ENCODE measurements around the gene COMMD3. TPM values are rescaled to one million over a fixed set of nuclear protein-coding genes. Genes with fewer than 3 reads are reported as not detected.

The COMMD3 gene
- total and polyA plus RNA-seq, 9 of the 15 experiments (the other 6 are each of a cell fraction or from before 2014, with no cell fraction given): 50.7 to 217 (median 80.1) TPM

DNA sequence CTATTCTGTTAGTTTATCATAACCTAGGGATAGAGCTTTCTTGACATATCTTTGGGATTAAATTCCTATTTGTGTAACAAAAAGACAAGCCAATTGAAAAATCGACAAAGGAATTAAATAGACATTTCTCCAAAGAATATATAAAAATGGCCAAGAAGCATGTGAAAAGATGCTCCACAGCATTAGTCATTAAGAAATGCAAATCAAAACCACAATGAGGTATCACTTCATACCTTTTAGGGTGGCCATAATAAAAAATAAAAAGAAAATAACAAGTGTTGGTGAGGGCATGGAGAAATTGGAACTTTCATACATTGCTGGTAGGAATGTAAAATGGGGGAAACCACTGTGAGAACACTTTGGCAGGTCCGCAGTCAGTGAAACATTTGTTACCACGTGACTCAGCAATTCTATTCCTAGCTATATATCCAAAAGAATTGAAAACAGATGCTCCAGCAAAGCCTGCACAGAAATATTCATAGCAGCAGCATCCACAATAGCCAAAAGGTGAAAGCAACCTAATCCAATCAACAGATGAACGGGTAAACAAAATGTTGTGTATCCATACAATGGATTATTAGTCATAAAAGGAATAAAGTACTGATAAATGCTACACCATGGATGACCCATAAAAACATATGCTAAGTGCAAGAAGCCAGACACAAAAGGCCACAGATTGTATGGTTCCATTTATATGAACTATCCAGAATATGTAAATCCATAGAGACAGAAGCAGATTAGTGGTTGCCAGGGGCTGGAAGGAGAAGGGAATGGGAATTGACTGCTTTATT, 49.7 kb downstream of the COMMD3 start (continued):
- TF ChIP-seq, protein P1, sequence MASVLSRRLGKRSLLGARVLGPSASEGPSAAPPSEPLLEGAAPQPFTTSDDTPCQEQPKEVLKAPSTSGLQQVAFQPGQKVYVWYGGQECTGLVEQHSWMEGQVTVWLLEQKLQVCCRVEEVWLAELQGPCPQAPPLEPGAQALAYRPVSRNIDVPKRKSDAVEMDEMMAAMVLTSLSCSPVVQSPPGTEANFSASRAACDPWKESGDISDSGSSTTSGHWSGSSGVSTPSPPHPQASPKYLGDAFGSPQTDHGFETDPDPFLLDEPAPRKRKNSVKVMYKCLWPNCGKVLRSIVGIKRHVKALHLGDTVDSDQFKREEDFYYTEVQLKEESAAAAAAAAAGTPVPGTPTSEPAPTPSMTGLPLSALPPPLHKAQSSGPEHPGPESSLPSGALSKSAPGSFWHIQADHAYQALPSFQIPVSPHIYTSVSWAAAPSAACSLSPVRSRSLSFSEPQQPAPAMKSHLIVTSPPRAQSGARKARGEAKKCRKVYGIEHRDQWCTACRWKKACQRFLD (CRISPR knock-in tag; IDR thresholded peaks at IDR 0.05): no peak
- TF ChIP-seq TAF1 (IDR thresholded peaks at IDR 0.05; ENCODE audit: control insufficient read depth, extremely low read depth, insufficient read depth, low read length, severe bottlenecking) (no peak), CREM (IDR thresholded peaks at IDR 0.05; ENCODE audit: low read depth) (no peak), ZNF668 (CRISPR knock-in tag; IDR thresholded peaks at IDR 0.05) (no peak), MEIS2 (IDR thresholded peaks at IDR 0.05; ENCODE audit: partially characterized antibody) (no peak), RAD21 (CRISPR knock-in tag; conservative IDR thresholded peaks at IDR 0.05 in 1 of 2, IDR thresholded peaks at IDR 0.05 in 1 of 2) (no peak)
- TF ChIP-seq, protein P2, sequence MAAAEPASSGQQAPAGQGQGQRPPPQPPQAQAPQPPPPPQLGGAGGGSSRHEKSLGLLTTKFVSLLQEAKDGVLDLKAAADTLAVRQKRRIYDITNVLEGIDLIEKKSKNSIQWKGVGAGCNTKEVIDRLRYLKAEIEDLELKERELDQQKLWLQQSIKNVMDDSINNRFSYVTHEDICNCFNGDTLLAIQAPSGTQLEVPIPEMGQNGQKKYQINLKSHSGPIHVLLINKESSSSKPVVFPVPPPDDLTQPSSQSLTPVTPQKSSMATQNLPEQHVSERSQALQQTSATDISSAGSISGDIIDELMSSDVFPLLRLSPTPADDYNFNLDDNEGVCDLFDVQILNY (CRISPR knock-in tag; IDR thresholded peaks at IDR 0.05): no peak

GRCh38 chr10:22366435-22366703, 50.2 kb downstream of the COMMD3 start:
- ChIA-PET CTCF (ENCODE audit: low intra/inter-chr PET ratio) (no interaction called here), POLR2A (interaction anchor here (0.6 to 1.2 kb wide), 3 partner anchors 10 to 228 kb away, joined by 3 to 5 read pairs (median 3); no protein-coding TSS in a partner anchor)
- H3K36me3 ChIP-seq (ENCODE audit: control insufficient read depth, insufficient read depth, low read length): no peaks in the 10 kb centered on the region
- H3K27ac ChIP-seq (ENCODE audit: extremely low read depth, low read depth, low read length): no peak overlapping the region
- peaks cover 0 to 19% of the 10 kb centered on the region in 2 experiments; a peak in 3 of 5 replicates for H3K4me1 ChIP-seq (replicated peaks in 1 of 2; ENCODE audit: control insufficient read depth in 2 of 2, insufficient read depth in 2 of 2, low read length in 2 of 2)
- H4K20me1 ChIP-seq (replicated peaks; ENCODE audit: control insufficient read depth, insufficient read depth, low read length): no peaks in the 10 kb centered on the region
- H3K79me2 ChIP-seq (ENCODE audit: control insufficient read depth, insufficient read depth, low read length): no peaks in the 10 kb centered on the region
- no peaks in the 10 kb centered on the region for H3K9me3 ChIP-seq (replicated peaks; ENCODE audit: control insufficient read depth, insufficient read depth, low read depth, low read length)
- DNase-seq (ENCODE audit: extremely low read depth in 1 of 4, low spot score in 3 of 4) (no peak), ATAC-seq (no peak), FAIRE-seq (no peak)
- H3K9ac ChIP-seq (ENCODE audit: insufficient read depth in 1 of 2, low read depth in 2 of 2, low read length in 2 of 2): no peak overlapping the region
- peak overlapping the region; percentile 45 for H2AFZ ChIP-seq (ENCODE audit: low read depth, low read length)
- H3K27me3 ChIP-seq (ENCODE audit: control insufficient read depth in 2 of 2, insufficient read depth in 2 of 2, low read length in 2 of 2): no peaks in the 10 kb centered on the region
- no peaks in the 10 kb centered on the region for H3K9me1 ChIP-seq (ENCODE audit: control insufficient read depth, insufficient read depth, low read length)
- no peak overlapping the region for H3K4me3 ChIP-seq
- intact Hi-C loops (cut with micrococcal nuclease): no loop called here
- H3K4me2 ChIP-seq (ENCODE audit: insufficient read depth, low read length): no peak overlapping the region
- in situ Hi-C loops (cut with MboI): no loop called here
- TF ChIP-seq CEBPG (CRISPR knock-in tag; IDR thresholded peaks at IDR 0.05) (no peak), CEBPG (tag; conservative IDR thresholded peaks at IDR 0.05 in 1 of 2, IDR thresholded peaks at IDR 0.05 in 1 of 2) (peak; percentile 18 to 37; a peak in 1 of 4 replicates), CEBPB (tag; IDR thresholded peaks at IDR 0.05) (peak; percentile 61), RBFOX2 (IDR thresholded peaks at IDR 0.05; ENCODE audit: low read depth, low read length) (no peak), ZNF707 (CRISPR knock-in tag; conservative IDR thresholded peaks at IDR 0.05) (no peak), BDP1 (IDR thresholded peaks at IDR 0.05; ENCODE audit: insufficient read depth, insufficient read length) (no peak), SMAD4 (CRISPR knock-in tag; conservative IDR thresholded peaks at IDR 0.05) (no peak), HMGXB4 (CRISPR knock-in tag; IDR thresholded peaks at IDR 0.05) (no peak)
- no TSS peak for BruUV-seq (replicated peaks)

Data from K562 (cell line).